Lower lobe of right lung (tissue), 2 donors: Measurements from ENCODE around the gene ZNF723. TPM values are rescaled to one million over a fixed set of nuclear protein-coding genes. Genes with fewer than 3 reads are reported as not detected.
"Not testable (repeated sequence)": the region's sequence is repeated elsewhere in the genome, so short reads cannot be mapped to it uniquely, and the experiment has no call there.

Source experiments
- ATAC-seq, 2 donors: fragments of 200-7000 bp; cut with Tn5 transposase; one replicate each; pipeline ENCODE4 v1.9.1; 2020 to 2022; ENCODE audit warnings: mild to moderate bottlenecking in 2 of 2, moderate library complexity in 2 of 2
- DNase-seq: peaks from one replicate; pipeline ENCODE4 v3.0.0-alpha.2; 2020
- H3K27ac ChIP-seq: fragments of 200-600 bp; one replicate; pipeline ENCODE4 v1.8.0; 2022
- H3K27me3 ChIP-seq: fragments of 200-600 bp; one replicate; pipeline ENCODE4 v1.8.0; 2022; ENCODE audit warnings: low read depth
- H3K36me3 ChIP-seq: fragments of 200-600 bp; one replicate; pipeline ENCODE4 v1.8.0; 2022; ENCODE audit warnings: mild to moderate bottlenecking
- H3K4me1 ChIP-seq: fragments of 200-600 bp; one replicate; pipeline ENCODE4 v1.8.0; 2022
- H3K4me3 ChIP-seq: fragments of 200-600 bp; one replicate; pipeline ENCODE4 v1.8.0; 2022; ENCODE audit warnings: mild to moderate bottlenecking
- H3K9me3 ChIP-seq: fragments of 200-600 bp; one replicate; pipeline ENCODE4 v1.8.0; 2022
- intact Hi-C: fragments of 100-400 bp; cut with DNase I; formaldehyde crosslinking; loops from one replicate; pipeline ENCODE4 v1.11.0; 2022
- long read RNA-seq: library from polyadenylated mRNA; unstranded; transcript quantifications from one replicate; pipeline ENCODE4 v2.0.0, GENCODE V29; 2021
- total RNA-seq: library from RNA; stranded (reverse); fragmentation: NEBNext Ultra II Directional; extraction: Animal tissue kit (Norgen Biotek cat#: 25700); gene quantifications from one replicate; pipeline ENCODE4 v1.2.1, GENCODE V29; 2021
- TF ChIP-seq, protein P1 (sequence below): fragments of 200-600 bp; IDR thresholded peaks from one replicate; pipeline ENCODE4 v1.8.0; 2022; ENCODE audit warnings: antibody characterized with exemption, mild to moderate bottlenecking
- donor health status: DM: no; HTN: yes; CAD: no; lungs with severe emphysema.

The ZNF723 gene
- total RNA-seq: not detected
- long read RNA-seq: 0 reads

DNA sequence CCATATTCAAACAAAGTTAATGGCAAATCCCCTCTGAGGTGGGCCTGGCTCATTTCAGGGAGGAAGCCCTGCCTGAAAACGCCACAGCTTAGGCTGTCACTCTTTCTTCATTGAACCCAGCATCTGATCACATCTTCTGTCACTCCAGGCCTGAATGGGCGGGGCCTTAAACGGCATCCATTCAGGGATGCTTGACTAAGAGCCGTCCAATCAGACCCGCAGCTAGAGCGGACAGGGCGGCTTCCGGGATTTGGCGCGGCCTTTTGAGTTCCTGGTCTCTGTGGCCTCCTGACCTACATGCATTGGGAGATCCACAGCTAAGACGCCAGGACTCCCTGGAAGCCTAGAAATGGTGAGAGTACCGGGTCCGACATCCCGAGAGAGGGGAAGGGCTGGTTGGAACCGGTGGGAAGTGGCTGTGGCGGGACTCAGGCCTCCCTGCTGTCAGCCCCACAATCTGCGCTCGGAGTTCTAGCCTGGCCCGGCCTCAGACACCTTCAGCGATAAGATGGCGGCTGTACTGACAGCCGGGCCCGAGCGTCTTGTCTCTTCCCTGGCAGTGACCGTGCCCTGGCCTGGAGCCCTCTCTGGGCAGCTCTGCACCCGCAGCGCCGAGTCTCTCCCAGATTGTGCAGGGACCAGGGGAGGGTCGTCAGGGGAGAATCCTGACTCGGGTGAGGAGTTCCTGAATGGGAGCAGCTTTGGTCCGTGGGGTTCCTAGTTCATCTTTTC lies at the start of gene ZNF723:
TSS of gene ZNF723 (plus strand) at position 261 of the 732 bp plus-strand sequence. CDS start at position 350, 89 bp downstream.
- ATAC-seq: no peak
- no peaks in the 10 kb centered on the region for H3K36me3 ChIP-seq
- H3K27me3 ChIP-seq: no peaks in the 10 kb centered on the region
- DNase-seq: peak; percentile 41
- H3K27ac ChIP-seq: no peak within 1 kb of the TSS
- TF ChIP-seq, protein P1, sequence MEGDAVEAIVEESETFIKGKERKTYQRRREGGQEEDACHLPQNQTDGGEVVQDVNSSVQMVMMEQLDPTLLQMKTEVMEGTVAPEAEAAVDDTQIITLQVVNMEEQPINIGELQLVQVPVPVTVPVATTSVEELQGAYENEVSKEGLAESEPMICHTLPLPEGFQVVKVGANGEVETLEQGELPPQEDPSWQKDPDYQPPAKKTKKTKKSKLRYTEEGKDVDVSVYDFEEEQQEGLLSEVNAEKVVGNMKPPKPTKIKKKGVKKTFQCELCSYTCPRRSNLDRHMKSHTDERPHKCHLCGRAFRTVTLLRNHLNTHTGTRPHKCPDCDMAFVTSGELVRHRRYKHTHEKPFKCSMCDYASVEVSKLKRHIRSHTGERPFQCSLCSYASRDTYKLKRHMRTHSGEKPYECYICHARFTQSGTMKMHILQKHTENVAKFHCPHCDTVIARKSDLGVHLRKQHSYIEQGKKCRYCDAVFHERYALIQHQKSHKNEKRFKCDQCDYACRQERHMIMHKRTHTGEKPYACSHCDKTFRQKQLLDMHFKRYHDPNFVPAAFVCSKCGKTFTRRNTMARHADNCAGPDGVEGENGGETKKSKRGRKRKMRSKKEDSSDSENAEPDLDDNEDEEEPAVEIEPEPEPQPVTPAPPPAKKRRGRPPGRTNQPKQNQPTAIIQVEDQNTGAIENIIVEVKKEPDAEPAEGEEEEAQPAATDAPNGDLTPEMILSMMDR: no peak
- peaks cover 24% of the 10 kb centered on the region for H3K9me3 ChIP-seq
- H3K4me3 ChIP-seq: no peak within 1 kb of the TSS
- H3K4me1 ChIP-seq: no peaks in the 10 kb centered on the region
- intact Hi-C loops: no loop called here

DNA sequence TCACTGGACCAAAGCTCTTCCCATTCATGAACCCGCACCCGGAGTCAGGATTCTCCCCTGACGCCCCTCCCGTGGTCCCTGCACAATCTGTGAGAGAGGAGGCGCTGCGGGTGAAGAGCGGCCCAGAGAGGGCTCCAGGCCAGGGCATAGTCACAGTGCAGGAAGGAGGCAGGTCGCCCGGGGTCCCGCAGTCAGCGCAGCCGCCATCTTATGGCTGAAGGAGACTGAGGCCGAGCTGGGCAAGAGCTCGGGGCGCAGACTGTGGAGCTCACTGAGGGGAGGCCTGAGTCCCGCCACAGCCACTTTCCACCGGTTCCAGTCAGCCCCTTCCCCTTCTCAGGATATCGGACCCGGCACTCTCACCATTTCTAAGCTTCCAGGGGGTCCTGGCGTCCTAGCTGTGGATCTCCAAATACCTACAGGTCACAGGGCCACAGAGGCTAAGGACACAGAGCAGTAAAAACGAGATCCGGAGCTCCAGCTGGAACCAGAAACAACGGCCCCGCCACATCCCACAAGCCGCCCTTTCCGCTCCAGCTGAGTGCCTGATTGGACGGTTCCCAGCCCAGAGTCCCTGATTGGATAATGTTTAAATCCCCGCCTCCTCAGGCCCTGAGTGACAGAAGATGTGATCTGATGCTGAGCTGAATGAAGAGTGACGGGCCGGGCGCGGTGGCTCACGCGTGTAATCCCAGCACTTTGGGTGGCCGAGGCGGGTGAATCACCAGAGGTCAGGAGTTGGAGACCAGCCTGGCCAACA lies 48.3 kb upstream of the ZNF723 start, which contains the start of gene ZNF99:
TSS of gene ZNF99 (minus strand) at position 501 of the 760 bp plus-strand sequence. CDS start at position 366, 135 bp downstream.
- TF ChIP-seq, protein P1: no peak
- DNase-seq: no peak
- H3K4me3 ChIP-seq: peak within 1 kb of the TSS; percentile 29

DNA sequence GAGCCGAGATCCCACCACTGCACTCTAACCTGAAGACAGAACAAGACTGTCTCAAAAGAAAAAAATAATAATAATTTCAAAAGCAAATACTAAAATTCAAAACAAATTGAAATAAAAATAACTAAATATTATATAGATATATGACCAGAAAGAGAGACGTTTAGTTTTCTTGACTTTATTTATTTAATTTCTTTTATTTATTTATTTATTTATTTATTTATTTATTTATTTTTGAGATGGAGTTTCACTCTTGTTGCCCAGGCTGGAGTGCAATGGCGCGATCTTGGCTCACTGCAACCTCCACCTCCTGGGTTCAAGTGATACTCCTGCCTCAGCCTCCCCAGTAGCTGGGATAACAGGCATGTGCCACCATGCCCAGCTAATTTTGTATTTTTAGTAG lies 39.2 kb upstream of the ZNF723 start:
- H3K9me3 ChIP-seq: not testable (repeated sequence)

More for the DNA sequence above, 48.3 kb upstream of the ZNF723 start, which contains the start of gene ZNF99:
- H3K27ac ChIP-seq: no peak within 1 kb of the TSS
- intact Hi-C loops: no loop called here
- no peaks in the 10 kb centered on the region for H3K4me1 ChIP-seq
- peaks cover 3% of the 10 kb centered on the region for H3K27me3 ChIP-seq
- no peak for ATAC-seq
- no peaks in the 10 kb centered on the region for H3K9me3 ChIP-seq
- no peaks in the 10 kb centered on the region for H3K36me3 ChIP-seq

DNA sequence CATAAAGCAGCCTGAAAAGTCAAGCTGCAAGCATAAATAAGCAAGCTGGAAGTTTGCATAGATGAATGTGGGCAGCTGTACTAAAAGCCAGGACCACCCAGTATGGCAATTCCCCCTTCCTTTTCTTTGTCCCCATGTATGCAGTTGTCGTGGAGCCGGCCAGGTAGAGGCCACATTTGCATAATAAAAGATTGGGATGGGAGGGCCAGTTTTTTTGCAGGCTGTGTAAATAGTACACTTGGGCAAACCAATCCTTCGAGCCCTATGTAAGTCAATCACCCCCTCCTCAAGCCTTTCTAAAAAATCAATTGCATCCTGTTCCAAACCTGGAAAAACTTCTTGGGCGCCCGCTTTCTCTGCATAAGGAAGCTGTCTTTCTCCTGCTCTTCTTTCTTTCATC lies 35.1 kb upstream of the ZNF723 start:
- TF ChIP-seq, protein P1: no peak
- Histone ChIP-seq H3K4me1 (no peaks in the 10 kb centered on the region), H3K9me3 (peaks cover 17% of the 10 kb centered on the region)

More for the DNA sequence above, 39.2 kb upstream of the ZNF723 start:
- H3K27me3 ChIP-seq, H3K4me3 ChIP-seq, H3K36me3 ChIP-seq, intact Hi-C loops, H3K4me1 ChIP-seq, ATAC-seq, DNase-seq, H3K27ac ChIP-seq: not testable (repeated sequence)

DNA sequence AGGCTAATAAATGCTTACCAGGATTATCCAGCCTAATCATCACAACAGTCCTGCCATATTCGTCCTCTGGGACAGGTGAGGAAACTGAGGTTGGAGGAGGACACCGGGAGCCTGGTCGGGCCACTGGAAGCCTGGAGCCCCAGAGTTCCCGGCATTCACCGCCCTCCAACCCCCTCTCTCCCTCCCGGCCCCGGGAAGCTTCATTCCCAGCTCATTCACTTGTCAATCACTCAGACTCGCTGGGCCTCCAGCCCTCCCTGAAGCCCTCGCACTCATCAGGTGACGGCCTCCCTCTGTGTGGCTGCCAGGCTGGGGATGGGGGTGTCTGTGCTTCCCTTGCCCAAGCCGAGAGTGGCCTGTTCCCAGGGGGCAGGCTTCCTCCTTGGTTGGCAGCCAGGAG lies 25.7 kb upstream of the ZNF723 start:
- DNase-seq (no peak), ATAC-seq (peak in 1 of 2 donors; percentile 23)
- Histone ChIP-seq H3K4me1 (no peaks in the 10 kb centered on the region), H3K4me3 (no peak overlapping the region), H3K27me3 (peaks cover 13% of the 10 kb centered on the region), H3K36me3 (no peaks in the 10 kb centered on the region), H3K27ac (no peak overlapping the region), H3K9me3 (peaks cover 5% of the 10 kb centered on the region)
- TF ChIP-seq, protein P1: no peak
- intact Hi-C loops: no loop called here

More for the DNA sequence above, 35.1 kb upstream of the ZNF723 start:
- H3K4me3 ChIP-seq: no peak overlapping the region
- no peaks in the 10 kb centered on the region for H3K27me3 ChIP-seq
- DNase-seq (no peak), ATAC-seq (no peak)
- intact Hi-C loops: no loop called here
- H3K36me3 ChIP-seq: no peaks in the 10 kb centered on the region
- H3K27ac ChIP-seq: no peak overlapping the region
